Esophagus (tissue), 2 donors: Measurements from ENCODE around the gene PARD3B. TPM values are rescaled to one million over a fixed set of nuclear protein-coding genes. Genes with fewer than 3 reads are reported as not detected.

Experiments
- H3K27ac ChIP-seq, 2 donors: one replicate each; pipeline ENCODE4 v1.5.1; 2013; ENCODE audit warnings: low read depth in 2 of 2, mild to moderate bottlenecking in 2 of 2, inconsistent platforms in 1 of 2, low read length in 1 of 2, moderate library complexity in 1 of 2
- H3K27me3 ChIP-seq, 2 donors: one replicate each; pipeline ENCODE4 v1.6.1; 2013; ENCODE audit warnings: low read length in 2 of 2, control low read depth in 1 of 2, mild to moderate bottlenecking in 1 of 2; ENCODE audit not compliant: insufficient read depth in 2 of 2, control insufficient read depth in 1 of 2
- H3K36me3 ChIP-seq, 2 donors: one replicate each; pipeline ENCODE4 v1.6.1; 2013; ENCODE audit warnings: low read length in 1 of 2; ENCODE audit not compliant: control insufficient read depth in 2 of 2, insufficient read depth in 2 of 2
- H3K4me1 ChIP-seq, 2 donors: one replicate each; pipeline ENCODE4 v1.6.1; 2013; ENCODE audit warnings: low read length in 1 of 2; ENCODE audit not compliant: control insufficient read depth in 2 of 2, insufficient read depth in 2 of 2
- H3K4me3 ChIP-seq, 2 donors: one replicate each; pipeline ENCODE4 v1.5.1; 2013; ENCODE audit warnings: low read length in 2 of 2, mild to moderate bottlenecking in 2 of 2, low read depth in 1 of 2, moderate library complexity in 1 of 2
- H3K9me3 ChIP-seq, 2 donors: one replicate each; pipeline ENCODE4 v1.6.1; 2013; ENCODE audit warnings: mild to moderate bottlenecking in 2 of 2, low read depth in 1 of 2, low read length in 1 of 2, moderate library complexity in 1 of 2; ENCODE audit not compliant: control insufficient read depth in 2 of 2, insufficient read depth in 1 of 2
- WGBS, 2 donors: extraction: QIAGEN DNeasy Blood & Tissue Kit; methylation state at CpG; one replicate each; pipeline ENCODE4 v1.1.7; 2013; 5-methylcytosine and 5-hydroxymethylcytosine counted together
- polyA plus RNA-seq, 2 donors: library from polyadenylated mRNA; stranded (reverse); fragments of 200-250 nt; gene quantifications; one replicate each; pipeline ENCODE4 v1.2.3, GENCODE V29; 2013
- donor health status: healthy with polysubstance abuse.
- donor health status: Bipolar disorder and iron deficiency.

PARD3B gene
- polyA plus RNA-seq, 2 donors: 1.2 to 1.3 TPM

GRCh38 chr2:204673877-204674276, 128.6 kb downstream of the PARD3B start:
- Histone ChIP-seq H3K9me3 (no peaks in the 10 kb centered on the region), H3K4me3 (no peak overlapping the region), H3K27ac (no peak overlapping the region), H3K36me3 (no peaks in the 10 kb centered on the region), H3K27me3 (no peaks in the 10 kb centered on the region), H3K4me1 (no peaks in the 10 kb centered on the region)
- WGBS, 2 donors: 86 to 93% methylated on average over 3 of the region's 3 CpGs

GRCh38 chr2:204678031-204678430, 132.8 kb downstream of the PARD3B start:
- Histone ChIP-seq H3K4me1 (no peaks in the 10 kb centered on the region), H3K36me3 (no peaks in the 10 kb centered on the region), H3K27me3 (no peaks in the 10 kb centered on the region), H3K9me3 (no peaks in the 10 kb centered on the region), H3K27ac (no peak overlapping the region), H3K4me3 (no peak overlapping the region)
- 94% methylated on average over 10 of the region's 10 CpGs for WGBS, 2 donors

GRCh38 chr2:204680576-204680975, 135.3 kb downstream of the PARD3B start:
- no peak overlapping the region for H3K27ac ChIP-seq
- no peaks in the 10 kb centered on the region for H3K27me3 ChIP-seq
- H3K9me3 ChIP-seq: no peaks in the 10 kb centered on the region
- no peaks in the 10 kb centered on the region for H3K36me3 ChIP-seq
- H3K4me1 ChIP-seq: no peaks in the 10 kb centered on the region
- no peak overlapping the region for H3K4me3 ChIP-seq
- WGBS, 2 donors: 85 to 86% methylated on average over 2 of the region's 2 CpGs

GRCh38 chr2:204681412-204681811, 136.1 kb downstream of the PARD3B start:
- Histone ChIP-seq H3K9me3 (no peaks in the 10 kb centered on the region), H3K4me3 (no peak overlapping the region), H3K4me1 (no peaks in the 10 kb centered on the region), H3K27ac (no peak overlapping the region), H3K27me3 (no peaks in the 10 kb centered on the region), H3K36me3 (no peaks in the 10 kb centered on the region)
- 11 to 23% methylated on average over 2 of the region's 2 CpGs for WGBS, 2 donors

GRCh38 chr2:204683384-204683783, 138.1 kb downstream of the PARD3B start:
- no peak overlapping the region for H3K27ac ChIP-seq
- 95 to 100% methylated on average over 1 of the region's 1 CpG for WGBS, 2 donors
- no peaks in the 10 kb centered on the region for H3K36me3 ChIP-seq
- H3K4me1 ChIP-seq: no peaks in the 10 kb centered on the region
- no peaks in the 10 kb centered on the region for H3K9me3 ChIP-seq
- H3K4me3 ChIP-seq: no peak overlapping the region
- no peaks in the 10 kb centered on the region for H3K27me3 ChIP-seq

- no peak overlapping the region for H3K27ac ChIP-seq
- 42 to 60% methylated on average over 3 of the region's 3 CpGs for WGBS, 2 donors
- no peaks in the 10 kb centered on the region for H3K36me3 ChIP-seq
- H3K4me1 ChIP-seq: no peaks in the 10 kb centered on the region
- no peaks in the 10 kb centered on the region for H3K9me3 ChIP-seq
- H3K4me3 ChIP-seq: no peak overlapping the region
- H3K27me3 ChIP-seq: no peaks in the 10 kb centered on the region
Measured at GRCh38 chr2:204686406-204686805, 141.1 kb downstream of the PARD3B start.

- no peak overlapping the region for H3K4me3 ChIP-seq
- H3K4me1 ChIP-seq: no peaks in the 10 kb centered on the region
- 82% methylated on average over 2 of the region's 2 CpGs for WGBS, 2 donors
- H3K9me3 ChIP-seq: no peaks in the 10 kb centered on the region
- no peak overlapping the region for H3K27ac ChIP-seq
- H3K36me3 ChIP-seq: no peaks in the 10 kb centered on the region
- no peaks in the 10 kb centered on the region for H3K27me3 ChIP-seq
Measured at GRCh38 chr2:204687776-204688175, 142.5 kb downstream of the PARD3B start.

GRCh38 chr2:204691911-204692510, 146.7 kb downstream of the PARD3B start:
- Histone ChIP-seq H3K36me3 (no peaks in the 10 kb centered on the region), H3K27ac (no peak overlapping the region), H3K9me3 (no peaks in the 10 kb centered on the region), H3K27me3 (no peaks in the 10 kb centered on the region), H3K4me1 (no peaks in the 10 kb centered on the region), H3K4me3 (no peak overlapping the region)
- WGBS, 2 donors: 43 to 46% methylated on average over 2 of the region's 2 CpGs

GRCh38 chr2:204692790-204693189, 147.5 kb downstream of the PARD3B start:
- WGBS, 2 donors: 79 to 81% methylated on average over 2 of the region's 2 CpGs
- Histone ChIP-seq H3K4me3 (no peak overlapping the region), H3K36me3 (no peaks in the 10 kb centered on the region), H3K27me3 (no peaks in the 10 kb centered on the region), H3K4me1 (no peaks in the 10 kb centered on the region), H3K27ac (no peak overlapping the region), H3K9me3 (no peaks in the 10 kb centered on the region)

- Histone ChIP-seq H3K36me3 (no peaks in the 10 kb centered on the region), H3K27ac (no peak overlapping the region), H3K4me3 (no peak overlapping the region), H3K9me3 (no peaks in the 10 kb centered on the region), H3K4me1 (no peaks in the 10 kb centered on the region), H3K27me3 (no peaks in the 10 kb centered on the region)
- WGBS, 2 donors: 34 to 50% methylated on average over 3 of the region's 3 CpGs
Measured at GRCh38 chr2:204693262-204693661, 148.0 kb downstream of the PARD3B start.
